HG02981 (cell line): ENCODE measurements around the gene ARL17A.
"Not testable (repeated sequence)": the region's sequence is repeated elsewhere in the genome, so short reads cannot be mapped to it uniquely, and the experiment has no call there.

Experiments
- ATAC-seq: cut with Tn5 transposase; IDR thresholded peaks from one replicate; pipeline ENCODE4 v1.9.1; 2021; ENCODE audit warnings: mild to moderate bottlenecking, moderate library complexity; ENCODE audit not compliant: unreplicated experiment

The ARL17A gene

GRCh38 chr17:46559155-46559554 is 20.3 kb downstream of the ARL17A start:
- not testable (repeated sequence) for ATAC-seq

DNA sequence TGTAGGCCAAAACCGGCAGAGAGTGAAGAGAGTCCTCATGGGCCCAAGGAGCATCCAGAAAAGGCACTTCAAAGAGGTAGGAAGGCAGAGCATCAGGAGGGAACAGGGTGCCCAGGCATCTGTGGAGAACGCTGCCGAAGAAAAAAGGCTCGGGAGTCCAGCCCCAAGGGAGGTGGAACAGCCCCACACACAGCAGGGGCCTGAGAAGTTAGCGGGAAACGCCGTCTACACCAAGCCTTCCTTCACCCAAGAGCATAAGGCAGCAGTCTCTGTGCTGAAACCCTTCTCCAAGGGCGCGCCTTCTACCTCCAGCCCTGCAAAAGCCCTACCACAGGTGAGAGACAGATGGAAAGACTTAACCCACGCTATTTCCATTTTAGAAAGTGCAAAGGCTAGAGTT is 30.9 kb downstream of the ARL17A start:
- not testable (repeated sequence) for ATAC-seq

DNA sequence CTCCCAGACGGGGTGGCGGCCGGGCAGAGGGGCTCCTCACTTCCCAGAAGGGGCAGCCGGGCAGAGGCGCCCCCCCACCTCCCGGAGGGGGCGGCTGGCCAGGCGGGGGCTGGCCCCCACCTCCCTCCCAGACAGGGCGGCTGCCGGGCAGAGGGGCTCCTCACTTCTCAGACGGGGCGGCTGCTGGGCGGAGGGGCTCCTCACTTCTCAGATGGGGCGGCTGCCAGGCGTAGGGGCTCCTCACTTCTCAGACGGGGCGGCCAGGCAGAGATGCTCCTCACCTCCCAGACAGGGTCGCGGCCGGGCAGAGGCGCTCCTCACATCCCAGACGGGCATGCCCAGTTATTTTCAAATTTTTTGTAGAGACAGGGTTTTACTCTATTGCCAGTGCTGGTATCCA is 44.8 kb downstream of the ARL17A start:
- not testable (repeated sequence) for ATAC-seq

DNA sequence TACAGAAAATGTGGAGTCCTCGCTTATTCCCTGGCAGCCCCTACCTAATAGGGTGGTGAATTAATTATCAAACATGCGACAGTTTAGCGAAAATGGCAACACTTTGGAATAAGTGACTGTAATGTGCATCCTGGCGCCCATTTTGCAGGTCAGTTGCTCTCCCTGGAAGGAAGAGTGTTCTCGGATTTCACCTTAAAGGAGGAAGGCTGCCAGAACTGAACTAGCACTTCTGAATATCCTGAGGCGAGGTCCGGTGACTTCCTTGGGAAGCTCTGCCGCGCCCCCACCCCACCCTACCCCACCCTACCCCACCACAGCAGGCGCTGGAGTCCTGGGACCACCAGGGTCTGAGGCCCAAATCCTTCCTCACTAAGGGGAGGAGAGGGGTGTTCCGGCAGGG is 67.3 kb downstream of the ARL17A start, which contains the start of gene LRRC37A2:
LRRC37A2 (plus strand) TSS at position 301 of the 400 bp plus-strand sequence. CDS start 245 bp downstream, outside the sequence.
- not testable (repeated sequence) for ATAC-seq

DNA sequence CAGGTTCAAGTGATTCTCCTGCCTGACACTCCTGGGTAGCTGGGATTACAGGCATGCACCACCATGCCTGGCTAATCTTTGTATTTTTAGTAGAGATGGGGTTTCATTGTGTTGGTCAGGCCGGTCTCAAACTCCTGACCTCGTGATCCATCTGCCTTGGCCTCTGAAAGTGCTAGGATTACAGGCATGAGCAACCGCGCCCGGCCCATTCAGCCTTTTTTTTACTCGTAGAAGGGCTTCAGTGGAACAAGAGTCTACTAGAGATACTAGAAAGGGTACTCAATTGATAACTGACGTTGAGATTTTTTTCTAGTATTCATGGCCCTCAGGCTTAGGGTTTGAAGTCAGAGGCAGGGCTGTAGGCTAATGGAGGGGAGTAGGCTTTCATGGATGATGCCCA is 73.6 kb downstream of the ARL17A start:
- ATAC-seq = not testable (repeated sequence)

DNA sequence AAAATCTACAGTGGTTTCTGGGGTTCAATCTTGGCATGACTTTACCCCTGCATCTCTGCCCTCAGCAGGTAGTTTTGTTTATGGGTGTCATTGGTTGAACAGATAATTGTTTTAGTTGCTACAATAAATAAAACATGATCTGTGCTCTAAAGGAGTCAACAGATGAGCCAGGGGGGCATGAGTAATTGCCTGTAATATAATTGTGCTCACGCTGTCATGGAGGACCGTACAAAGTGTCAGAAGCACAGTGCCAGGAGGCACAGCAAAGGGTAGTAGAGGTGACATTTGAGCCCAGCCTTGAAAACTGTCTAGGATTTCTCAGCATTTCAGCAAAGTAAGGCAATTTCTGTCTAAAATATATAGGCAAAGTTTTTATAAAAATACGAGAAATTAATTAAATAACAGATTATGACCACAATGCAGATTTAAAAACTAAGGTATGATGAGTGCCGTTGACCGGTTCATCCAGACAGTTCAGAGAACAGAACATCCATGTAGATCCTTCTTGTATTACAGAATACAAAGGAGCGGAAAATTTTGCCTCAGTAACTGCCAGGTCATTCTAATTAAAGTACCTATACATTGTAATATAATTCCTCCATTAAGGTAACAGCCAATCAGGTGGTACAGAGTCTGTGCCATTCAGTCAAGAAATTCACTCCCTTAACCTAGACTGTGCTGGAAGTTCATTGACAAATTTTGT is 79.9 kb downstream of the ARL17A start:
- ATAC-seq = not testable (repeated sequence)

DNA sequence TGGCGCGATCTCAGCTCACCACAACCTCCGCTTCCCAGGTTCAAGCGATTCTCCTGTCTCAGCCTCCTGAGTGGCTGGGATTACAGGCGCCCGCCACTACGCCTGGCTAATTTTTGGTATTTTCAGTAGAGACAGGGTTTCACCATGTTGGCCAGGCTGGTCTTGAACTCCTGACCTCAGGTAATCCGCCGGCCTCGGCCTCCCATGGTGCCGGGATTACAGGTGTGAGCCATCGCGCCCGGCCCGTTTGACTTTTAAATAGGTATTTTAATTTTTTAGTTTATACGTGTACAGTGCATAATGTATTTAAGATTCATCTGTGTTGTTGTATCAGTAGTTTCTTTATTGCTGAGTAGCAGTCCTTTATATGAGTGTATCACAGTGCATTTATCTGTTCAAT is 87.5 kb downstream of the ARL17A start:
- not testable (repeated sequence) for ATAC-seq

DNA sequence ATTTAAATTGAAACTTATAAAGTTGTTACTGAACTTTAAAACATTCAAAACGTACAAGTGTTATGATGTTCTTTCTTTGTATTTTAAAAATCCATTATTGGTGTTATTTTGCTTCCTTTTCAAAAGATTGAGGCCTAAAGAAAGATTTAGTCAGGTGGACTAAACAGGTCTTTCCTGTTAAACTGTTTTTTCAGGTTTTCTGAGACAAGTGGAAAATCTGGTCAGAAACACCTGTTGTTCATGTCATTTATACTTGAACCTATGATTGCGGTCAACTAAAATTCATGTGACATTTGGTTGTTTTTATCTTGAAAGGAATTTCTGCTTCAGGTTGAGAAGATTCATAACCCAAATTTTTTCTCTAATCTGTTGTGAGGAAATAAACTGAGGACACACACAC is 98.2 kb downstream of the ARL17A start:
- ATAC-seq = not testable (repeated sequence)

- not testable (repeated sequence) for ATAC-seq
Observed at GRCh38 chr17:46478823-46479222, 100.7 kb downstream of the ARL17A start.

DNA sequence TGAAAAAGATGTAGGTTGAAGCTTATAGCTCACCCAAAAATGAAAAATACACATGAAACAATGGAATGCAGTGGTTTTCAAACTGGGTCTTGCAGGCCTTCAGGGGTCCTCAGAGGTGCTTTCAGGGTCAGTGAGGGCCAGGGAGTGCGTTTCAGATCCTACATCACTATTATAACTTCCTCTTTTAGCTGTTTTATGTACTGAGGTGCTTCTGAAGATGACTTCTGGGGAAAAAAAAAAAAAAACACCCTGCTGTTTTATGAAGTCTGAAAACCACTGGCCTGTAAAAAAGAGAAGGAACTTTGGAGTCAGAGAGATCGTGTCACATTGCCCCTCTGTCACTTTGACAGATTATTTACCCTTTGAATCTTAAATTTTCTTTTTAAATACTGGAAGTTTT is 103.9 kb downstream of the ARL17A start:
- ATAC-seq = not testable (repeated sequence)

GRCh38 chr17:46474489-46474888 is 105.0 kb downstream of the ARL17A start:
- not testable (repeated sequence) for ATAC-seq

DNA sequence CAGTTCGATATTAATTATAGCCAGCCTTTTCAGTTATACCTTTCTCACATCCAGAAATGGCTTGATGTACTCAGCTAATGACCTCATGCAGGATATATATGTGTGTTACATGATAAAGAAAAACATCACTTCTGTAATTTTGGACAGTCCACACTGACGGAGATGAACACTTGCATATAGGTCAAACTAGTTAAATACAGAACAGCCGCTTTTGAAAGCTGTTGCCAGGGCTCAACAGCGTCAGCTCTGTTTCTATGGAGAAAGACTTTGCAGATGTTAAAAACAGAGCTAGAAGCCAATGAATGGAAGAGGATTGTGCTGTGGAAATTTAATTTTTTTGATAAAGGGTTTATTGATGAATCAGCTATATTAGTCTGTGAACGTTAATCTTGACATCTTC is 111.9 kb downstream of the ARL17A start:
- not testable (repeated sequence) for ATAC-seq
